WTC11 (cell line): ENCODE measurements around the gene ZNF292. TPM values are rescaled to one million over a fixed set of nuclear protein-coding genes. Genes with fewer than 3 reads are reported as not detected.

Experiments used
- ATAC-seq: fragments of 200-7000 bp; cut with Tn5 transposase; 2 replicates; pipeline ENCODE4 v1.10.0; 2021; ENCODE audit warnings: mild to moderate bottlenecking, moderate library complexity
- CTCF ChIA-PET: fragments of 300-600 bp; sonication (Branson Sonifier 250); formaldehyde crosslinking; loops from one replicate; lab custom pipeline; 2021; ENCODE audit warnings: antibody characterized with exemption; lab: Charles Lee
- POLR2A ChIA-PET: fragments of 350-600 bp; sonication (Branson Sonifier 250); formaldehyde crosslinking; loops from one replicate; lab custom pipeline; 2021; ENCODE audit warnings: antibody characterized with exemption; lab: Charles Lee
- DNase-seq: peaks from one replicate; pipeline ENCODE4 v3.0.0; 2021; ENCODE audit warnings: low spot score
- H3K27ac Mint-ChIP-seq: 2 replicates; pipeline ENCODE4 v1.8.0; 2021; ENCODE audit warnings: mixed read lengths
- H3K27me3 Mint-ChIP-seq: 2 replicates; pipeline ENCODE4 v1.8.0; 2021; ENCODE audit warnings: low read depth, mild to moderate bottlenecking, moderate library complexity, mixed read lengths
- H3K36me3 Mint-ChIP-seq: 2 replicates; pipeline ENCODE4 v1.8.0; 2021; ENCODE audit warnings: mixed read lengths
- H3K4me1 Mint-ChIP-seq: 2 replicates; pipeline ENCODE4 v1.8.0; 2022; ENCODE audit warnings: mixed read lengths
- H3K4me3 Mint-ChIP-seq: 2 replicates; pipeline ENCODE4 v1.8.0; 2021; ENCODE audit warnings: mild to moderate bottlenecking, moderate library complexity, mixed read lengths
- H3K9me3 Mint-ChIP-seq: 2 replicates; pipeline ENCODE4 v1.8.0; 2021; ENCODE audit warnings: mixed read lengths
- ARID4B ChIP-seq: sonication (generic); formaldehyde crosslinking; IDR thresholded peaks from 2 replicates; pipeline ENCODE4 v1.8.0; 2023; ENCODE audit warnings: missing genetic modification reagents, mild to moderate bottlenecking, borderline replicate concordance
- E2F1 ChIP-seq: sonication (generic); formaldehyde crosslinking; IDR thresholded peaks from 2 replicates; pipeline ENCODE4 v1.8.0; 2022; ENCODE audit warnings: mild to moderate bottlenecking, missing genetic modification reagents
- ESRRA ChIP-seq: sonication (generic); formaldehyde crosslinking; IDR thresholded peaks from 2 replicates; pipeline ENCODE4 v1.8.1; 2022; ENCODE audit warnings: mild to moderate bottlenecking, missing genetic modification reagents, borderline replicate concordance
- FOXP1 ChIP-seq: sonication (generic); formaldehyde crosslinking; IDR thresholded peaks from 2 replicates; pipeline ENCODE4 v1.8.0; 2022; ENCODE audit warnings: missing genetic modification reagents, mild to moderate bottlenecking, moderate library complexity, borderline replicate concordance
- GRHL2 ChIP-seq: fragments of 250-450 bp; sonication (Bioruptor Pico); IDR thresholded peaks from 2 replicates; pipeline ENCODE4 v1.8.0; 2022; ENCODE audit warnings: mild to moderate bottlenecking, moderate library complexity; ENCODE audit not compliant: insufficient replicate concordance, severe bottlenecking
- JUN ChIP-seq: sonication (generic); formaldehyde crosslinking; IDR thresholded peaks from 2 replicates; pipeline ENCODE4 v1.8.0; 2023; ENCODE audit warnings: mild to moderate bottlenecking, missing genetic modification reagents
- MAX ChIP-seq: sonication (generic); formaldehyde crosslinking; IDR thresholded peaks from 2 replicates; pipeline ENCODE4 v1.8.0; 2022; ENCODE audit warnings: mild to moderate bottlenecking, missing genetic modification reagents
- MXD4 ChIP-seq: fragments of 250-450 bp; sonication (Bioruptor Pico); IDR thresholded peaks from 2 replicates; pipeline ENCODE4 v1.8.0; 2021; ENCODE audit warnings: mild to moderate bottlenecking, moderate library complexity, borderline replicate concordance
- NR1H2 ChIP-seq: sonication (generic); formaldehyde crosslinking; IDR thresholded peaks from 2 replicates; pipeline ENCODE4 v1.9.0; 2021; ENCODE audit warnings: mild to moderate bottlenecking, moderate library complexity, missing genetic modification reagents
- NR3C1 ChIP-seq: sonication (generic); formaldehyde crosslinking; conservative IDR thresholded peaks from 2 replicates; pipeline ENCODE4 v1.8.1; 2023; ENCODE audit warnings: low read depth, mild to moderate bottlenecking, missing genetic modification reagents
- RORB ChIP-seq: fragments of 250-450 bp; sonication (Bioruptor Pico); IDR thresholded peaks from 2 replicates; pipeline ENCODE4 v1.9.0; 2021; ENCODE audit warnings: mild to moderate bottlenecking
- SMAD3 ChIP-seq: sonication (generic); formaldehyde crosslinking; IDR thresholded peaks from 2 replicates; pipeline ENCODE4 v1.8.0; 2022; ENCODE audit warnings: missing genetic modification reagents, mild to moderate bottlenecking, borderline replicate concordance
- TEAD4 ChIP-seq: sonication (generic); formaldehyde crosslinking; IDR thresholded peaks from 2 replicates; pipeline ENCODE4 v1.8.0; 2022; ENCODE audit warnings: mild to moderate bottlenecking, missing genetic modification reagents
- total RNA-seq: library from RNA; stranded (reverse); gene quantifications from 3 replicates; pipeline ENCODE4 v1.2.3, GENCODE V29; 2021
- TF ChIP-seq, protein P1 (sequence below): sonication (generic); formaldehyde crosslinking; IDR thresholded peaks from 2 replicates; pipeline ENCODE4 v1.8.0; 2022; ENCODE audit warnings: missing genetic modification reagents
- TF ChIP-seq, protein P2 (sequence below): sonication (generic); formaldehyde crosslinking; IDR thresholded peaks from 2 replicates; pipeline ENCODE4 v1.8.0; 2023; ENCODE audit warnings: missing genetic modification reagents
- TF ChIP-seq, protein P3 (sequence below): fragments of 250-450 bp; sonication (Bioruptor Pico); IDR thresholded peaks from 2 replicates; pipeline ENCODE4 v1.9.0; 2021; ENCODE audit warnings: mild to moderate bottlenecking
- TF ChIP-seq, protein P4 (sequence below): sonication (generic); formaldehyde crosslinking; conservative IDR thresholded peaks from 2 replicates; pipeline ENCODE4 v1.8.1; 2022; ENCODE audit warnings: mild to moderate bottlenecking, missing genetic modification reagents
- TF ChIP-seq, protein P5 (sequence below): sonication (generic); formaldehyde crosslinking; IDR thresholded peaks from 2 replicates; pipeline ENCODE4 v1.8.1; 2022; ENCODE audit warnings: low read depth, mild to moderate bottlenecking, moderate library complexity, missing genetic modification reagents, borderline replicate concordance

ZNF292 gene
- total RNA-seq, 1 experiment from 2014 or later: 42.1 TPM

GRCh38 chr6:87181903-87182302 is 26.5 kb downstream of the ZNF292 start:
- Mint-ChIP-seq H3K9me3 (no peaks in the 10 kb centered on the region), H3K4me3 (no peak overlapping the region), H3K4me1 (peaks cover 79% of the 10 kb centered on the region), H3K27ac (no peak overlapping the region), H3K36me3 (peaks cover 13% of the 10 kb centered on the region; the same call in 1 of the 2 replicates), H3K27me3 (no peaks in the 10 kb centered on the region)
- no peak for ATAC-seq
- CTCF ChIA-PET: no interaction called here
- TF ChIP-seq E2F1 (CRISPR knock-in tag): no peak
- no peak for TF ChIP-seq SMAD3 (CRISPR knock-in tag)
- TF ChIP-seq NR3C1: no peak
- TF ChIP-seq, protein P1, sequence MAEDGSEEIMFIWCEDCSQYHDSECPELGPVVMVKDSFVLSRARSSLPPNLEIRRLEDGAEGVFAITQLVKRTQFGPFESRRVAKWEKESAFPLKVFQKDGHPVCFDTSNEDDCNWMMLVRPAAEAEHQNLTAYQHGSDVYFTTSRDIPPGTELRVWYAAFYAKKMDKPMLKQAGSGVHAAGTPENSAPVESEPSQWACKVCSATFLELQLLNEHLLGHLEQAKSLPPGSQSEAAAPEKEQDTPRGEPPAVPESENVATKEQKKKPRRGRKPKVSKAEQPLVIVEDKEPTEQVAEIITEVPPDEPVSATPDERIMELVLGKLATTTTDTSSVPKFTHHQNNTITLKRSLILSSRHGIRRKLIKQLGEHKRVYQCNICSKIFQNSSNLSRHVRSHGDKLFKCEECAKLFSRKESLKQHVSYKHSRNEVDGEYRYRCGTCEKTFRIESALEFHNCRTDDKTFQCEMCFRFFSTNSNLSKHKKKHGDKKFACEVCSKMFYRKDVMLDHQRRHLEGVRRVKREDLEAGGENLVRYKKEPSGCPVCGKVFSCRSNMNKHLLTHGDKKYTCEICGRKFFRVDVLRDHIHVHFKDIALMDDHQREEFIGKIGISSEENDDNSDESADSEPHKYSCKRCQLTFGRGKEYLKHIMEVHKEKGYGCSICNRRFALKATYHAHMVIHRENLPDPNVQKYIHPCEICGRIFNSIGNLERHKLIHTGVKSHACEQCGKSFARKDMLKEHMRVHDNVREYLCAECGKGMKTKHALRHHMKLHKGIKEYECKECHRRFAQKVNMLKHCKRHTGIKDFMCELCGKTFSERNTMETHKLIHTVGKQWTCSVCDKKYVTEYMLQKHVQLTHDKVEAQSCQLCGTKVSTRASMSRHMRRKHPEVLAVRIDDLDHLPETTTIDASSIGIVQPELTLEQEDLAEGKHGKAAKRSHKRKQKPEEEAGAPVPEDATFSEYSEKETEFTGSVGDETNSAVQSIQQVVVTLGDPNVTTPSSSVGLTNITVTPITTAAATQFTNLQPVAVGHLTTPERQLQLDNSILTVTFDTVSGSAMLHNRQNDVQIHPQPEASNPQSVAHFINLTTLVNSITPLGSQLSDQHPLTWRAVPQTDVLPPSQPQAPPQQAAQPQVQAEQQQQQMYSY (CRISPR knock-in tag): no peak
- TF ChIP-seq MXD4 (CRISPR knock-in tag): no peak
- TF ChIP-seq, protein P2, sequence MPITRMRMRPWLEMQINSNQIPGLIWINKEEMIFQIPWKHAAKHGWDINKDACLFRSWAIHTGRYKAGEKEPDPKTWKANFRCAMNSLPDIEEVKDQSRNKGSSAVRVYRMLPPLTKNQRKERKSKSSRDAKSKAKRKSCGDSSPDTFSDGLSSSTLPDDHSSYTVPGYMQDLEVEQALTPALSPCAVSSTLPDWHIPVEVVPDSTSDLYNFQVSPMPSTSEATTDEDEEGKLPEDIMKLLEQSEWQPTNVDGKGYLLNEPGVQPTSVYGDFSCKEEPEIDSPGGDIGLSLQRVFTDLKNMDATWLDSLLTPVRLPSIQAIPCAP (CRISPR knock-in tag): no peak
- TF ChIP-seq ARID4B (CRISPR knock-in tag): no peak
- no peak for TF ChIP-seq RORB (CRISPR knock-in tag)
- TF ChIP-seq, protein P3, sequence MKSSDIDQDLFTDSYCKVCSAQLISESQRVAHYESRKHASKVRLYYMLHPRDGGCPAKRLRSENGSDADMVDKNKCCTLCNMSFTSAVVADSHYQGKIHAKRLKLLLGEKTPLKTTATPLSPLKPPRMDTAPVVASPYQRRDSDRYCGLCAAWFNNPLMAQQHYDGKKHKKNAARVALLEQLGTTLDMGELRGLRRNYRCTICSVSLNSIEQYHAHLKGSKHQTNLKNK (CRISPR knock-in tag): no peak
- no peak for TF ChIP-seq FOXP1 (CRISPR knock-in tag)
- TF ChIP-seq TEAD4: no peak
- TF ChIP-seq, protein P4, sequence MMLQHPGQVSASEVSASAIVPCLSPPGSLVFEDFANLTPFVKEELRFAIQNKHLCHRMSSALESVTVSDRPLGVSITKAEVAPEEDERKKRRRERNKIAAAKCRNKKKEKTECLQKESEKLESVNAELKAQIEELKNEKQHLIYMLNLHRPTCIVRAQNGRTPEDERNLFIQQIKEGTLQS: no peak
- TF ChIP-seq JUN: no peak
- TF ChIP-seq MAX (CRISPR knock-in tag): no peak
- POLR2A ChIA-PET: no interaction called here
- no peak for DNase-seq

DNA sequence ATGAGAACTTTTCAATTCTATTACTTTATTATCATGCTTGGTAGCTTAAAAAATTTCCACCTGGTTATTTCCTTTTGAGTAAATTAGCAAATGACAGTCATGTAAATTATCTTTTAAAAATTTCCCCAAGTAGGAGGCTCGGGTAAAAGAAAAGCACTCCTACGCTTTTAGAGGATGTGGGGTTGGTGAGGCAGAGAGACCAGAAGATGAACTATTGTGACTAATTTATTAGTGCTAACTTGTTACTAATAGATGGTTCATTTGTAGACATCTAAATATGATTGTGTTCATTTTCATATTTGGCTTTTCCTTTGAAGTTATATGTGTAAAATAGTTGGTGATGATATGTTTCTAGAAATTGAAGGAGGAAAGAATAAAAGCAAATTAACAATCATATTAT is 27.0 kb downstream of the ZNF292 start:
- no peak for DNase-seq
- no peak for ATAC-seq
- Mint-ChIP-seq H3K27ac (no peak overlapping the region; the same call in 1 of the 2 replicates), H3K36me3 (peaks cover 12% of the 10 kb centered on the region; the same call in 1 of the 2 replicates), H3K4me3 (no peak overlapping the region), H3K27me3 (no peaks in the 10 kb centered on the region), H3K9me3 (no peaks in the 10 kb centered on the region), H3K4me1 (peaks cover 75% of the 10 kb centered on the region)
- POLR2A ChIA-PET: no interaction called here
- CTCF ChIA-PET: no interaction called here
- no peak for TF ChIP-seq ESRRA
- no peak for TF ChIP-seq NR1H2 (CRISPR knock-in tag)
- TF ChIP-seq, protein P5, sequence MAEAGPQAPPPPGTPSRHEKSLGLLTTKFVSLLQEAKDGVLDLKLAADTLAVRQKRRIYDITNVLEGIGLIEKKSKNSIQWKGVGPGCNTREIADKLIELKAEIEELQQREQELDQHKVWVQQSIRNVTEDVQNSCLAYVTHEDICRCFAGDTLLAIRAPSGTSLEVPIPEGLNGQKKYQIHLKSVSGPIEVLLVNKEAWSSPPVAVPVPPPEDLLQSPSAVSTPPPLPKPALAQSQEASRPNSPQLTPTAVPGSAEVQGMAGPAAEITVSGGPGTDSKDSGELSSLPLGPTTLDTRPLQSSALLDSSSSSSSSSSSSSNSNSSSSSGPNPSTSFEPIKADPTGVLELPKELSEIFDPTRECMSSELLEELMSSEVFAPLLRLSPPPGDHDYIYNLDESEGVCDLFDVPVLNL (CRISPR knock-in tag): no peak
- no peak for TF ChIP-seq ARID4B (CRISPR knock-in tag)
- TF ChIP-seq SMAD3 (CRISPR knock-in tag): no peak
- no peak for TF ChIP-seq GRHL2 (CRISPR knock-in tag)
